GM06990 (cell line): ENCODE measurements around the gene HSPBP1.

Experiments
- DNase-seq: peaks from one replicate; pipeline ENCODE4 v3.0.0-alpha.2; 2011; ENCODE audit not compliant: insufficient read length; ENCODE audit errors: extremely low read depth
- H3K27me3 ChIP-seq: replicated peaks from 2 replicates; pipeline ENCODE4 v1.6.0; 2011; ENCODE audit warnings: low read length; ENCODE audit not compliant: control insufficient read depth, insufficient read depth
- H3K36me3 ChIP-seq: 2 replicates; pipeline ENCODE4 v1.5.1; 2011; ENCODE audit warnings: low read length; ENCODE audit not compliant: control insufficient read depth, insufficient read depth
- H3K4me3 ChIP-seq: replicated peaks from 2 replicates; pipeline ENCODE4 v1.5.1; 2011; ENCODE audit warnings: low read depth, mild to moderate bottlenecking, control low read depth, low read length
- TF ChIP-seq, protein P1 (sequence below): IDR thresholded peaks from 2 replicates; pipeline ENCODE4 v1.5.1; 2011; ENCODE audit warnings: low read length, control low read depth, mild to moderate bottlenecking, inconsistent platforms; ENCODE audit not compliant: insufficient read depth, poor library complexity, severe bottlenecking

The HSPBP1 gene

DNA sequence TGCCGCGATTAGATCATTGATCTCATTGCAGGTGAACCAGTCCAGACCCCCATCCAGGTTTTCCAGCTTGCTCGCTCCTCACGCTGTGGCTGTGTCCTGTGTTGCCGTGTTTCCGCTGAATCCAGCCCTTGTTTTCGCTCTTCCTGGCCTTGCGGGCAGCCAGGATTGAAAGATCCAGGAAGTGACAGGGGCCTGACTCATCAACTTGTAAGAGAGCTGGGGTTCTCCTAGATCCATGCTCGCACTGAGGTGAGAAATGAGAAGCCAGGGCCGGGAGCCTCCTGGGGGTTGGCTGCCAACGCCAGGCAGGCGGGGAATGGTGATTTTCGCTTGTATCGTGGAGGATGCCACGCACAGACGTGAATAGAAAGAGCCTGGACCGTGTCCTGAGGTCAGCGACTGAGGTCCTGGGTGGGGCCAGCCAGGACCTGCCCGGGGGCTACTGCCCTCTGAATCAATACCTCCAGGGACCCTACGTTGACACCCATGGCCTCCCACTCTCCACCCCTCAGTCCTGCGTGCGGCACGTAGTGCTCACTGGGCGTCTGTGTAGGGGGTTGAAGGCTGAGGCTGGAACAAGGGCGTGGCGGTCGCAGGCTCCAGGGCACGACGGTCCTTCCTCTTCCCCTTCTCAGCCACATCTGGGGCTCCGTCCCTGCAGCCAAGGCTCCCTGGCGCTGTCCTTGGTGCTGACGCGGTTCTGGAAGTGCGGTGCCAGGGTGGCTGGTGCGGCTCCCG lies 63.3 kb downstream of the HSPBP1 start:
- no peak overlapping the region for H3K4me3 ChIP-seq

DNA sequence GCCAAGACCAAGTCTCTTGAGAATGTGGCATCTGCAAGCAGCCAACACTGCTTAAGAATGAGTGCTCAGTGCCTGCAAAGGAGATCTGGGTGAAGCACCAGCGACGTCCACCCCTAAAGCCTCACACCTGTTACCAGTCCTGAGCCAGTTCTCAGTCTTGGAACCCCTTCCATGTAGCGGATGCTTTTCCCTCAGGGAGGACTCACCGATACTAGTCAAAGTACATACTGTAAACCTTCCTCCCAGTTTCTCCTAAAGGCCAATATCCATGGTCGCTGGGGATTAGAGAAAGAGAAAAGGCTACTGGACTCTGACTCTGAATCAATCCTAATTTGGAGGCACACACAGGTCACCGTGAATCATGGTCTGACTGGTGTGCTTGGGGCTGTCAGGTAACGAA lies 66.4 kb downstream of the HSPBP1 start:
- TF ChIP-seq, protein P1, sequence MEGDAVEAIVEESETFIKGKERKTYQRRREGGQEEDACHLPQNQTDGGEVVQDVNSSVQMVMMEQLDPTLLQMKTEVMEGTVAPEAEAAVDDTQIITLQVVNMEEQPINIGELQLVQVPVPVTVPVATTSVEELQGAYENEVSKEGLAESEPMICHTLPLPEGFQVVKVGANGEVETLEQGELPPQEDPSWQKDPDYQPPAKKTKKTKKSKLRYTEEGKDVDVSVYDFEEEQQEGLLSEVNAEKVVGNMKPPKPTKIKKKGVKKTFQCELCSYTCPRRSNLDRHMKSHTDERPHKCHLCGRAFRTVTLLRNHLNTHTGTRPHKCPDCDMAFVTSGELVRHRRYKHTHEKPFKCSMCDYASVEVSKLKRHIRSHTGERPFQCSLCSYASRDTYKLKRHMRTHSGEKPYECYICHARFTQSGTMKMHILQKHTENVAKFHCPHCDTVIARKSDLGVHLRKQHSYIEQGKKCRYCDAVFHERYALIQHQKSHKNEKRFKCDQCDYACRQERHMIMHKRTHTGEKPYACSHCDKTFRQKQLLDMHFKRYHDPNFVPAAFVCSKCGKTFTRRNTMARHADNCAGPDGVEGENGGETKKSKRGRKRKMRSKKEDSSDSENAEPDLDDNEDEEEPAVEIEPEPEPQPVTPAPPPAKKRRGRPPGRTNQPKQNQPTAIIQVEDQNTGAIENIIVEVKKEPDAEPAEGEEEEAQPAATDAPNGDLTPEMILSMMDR, result no peak
- no peak overlapping the region for H3K4me3 ChIP-seq
- no peaks in the 10 kb centered on the region for H3K36me3 ChIP-seq
- no peak for DNase-seq
- no peaks in the 10 kb centered on the region; the same call in 1 of the 2 replicates for H3K27me3 ChIP-seq

More for the DNA sequence above, 63.3 kb downstream of the HSPBP1 start:
- DNase-seq, result peak; percentile 43
- H3K36me3 ChIP-seq, result no peaks in the 10 kb centered on the region
- H3K27me3 ChIP-seq, result no peaks in the 10 kb centered on the region
- TF ChIP-seq, protein P1, result no peak

DNA sequence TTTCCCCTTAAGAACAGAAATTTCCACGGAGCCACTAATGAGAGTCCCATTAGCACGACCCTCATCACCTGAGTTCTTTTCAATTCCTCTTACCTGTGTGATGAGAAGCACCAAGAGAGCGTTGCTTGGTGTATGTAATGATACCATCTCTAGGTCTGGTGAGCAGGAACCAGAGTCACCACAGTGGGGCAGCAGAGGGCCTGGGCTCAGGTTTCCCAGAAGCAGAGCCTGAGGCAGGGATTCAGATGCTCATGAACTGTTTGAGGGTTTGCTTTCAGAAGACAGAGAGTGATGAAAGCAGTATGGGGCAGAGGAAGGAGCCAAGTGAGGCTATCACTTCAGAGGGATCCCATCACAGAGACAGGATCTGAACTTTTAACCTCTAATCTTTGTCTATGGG lies 67.5 kb downstream of the HSPBP1 start:
- H3K27me3 ChIP-seq, result no peaks in the 10 kb centered on the region; the same call in 1 of the 2 replicates
- DNase-seq, result no peak
- no peak overlapping the region for H3K4me3 ChIP-seq
- no peaks in the 10 kb centered on the region for H3K36me3 ChIP-seq
- TF ChIP-seq, protein P1, result peak; percentile 81
